ENCODE results near the gene HPN.

Gene HPN

GRCh38 chr19:35080613-35081170, 39.2 kb downstream of the HPN start:
- TF ChIP-seq CTCF (conservative IDR thresholded peaks at IDR 0.05) (no peak), ZFX (IDR thresholded peaks at IDR 0.05) (no peak)
- no peak overlapping the region for H3K27ac ChIP-seq

GRCh38 chr19:35081201-35081600, 39.7 kb downstream of the HPN start:
- TF ChIP-seq CTCF (conservative IDR thresholded peaks at IDR 0.05): no peak
- no peak for TF ChIP-seq ZFX (IDR thresholded peaks at IDR 0.05)
- no peak overlapping the region for H3K27ac ChIP-seq

- H3K27ac ChIP-seq: no peak overlapping the region
- TF ChIP-seq ZFX (IDR thresholded peaks at IDR 0.05) (no peak), CTCF (conservative IDR thresholded peaks at IDR 0.05) (no peak)
Observed at GRCh38 chr19:35083691-35084508, 42.4 kb downstream of the HPN start.

GRCh38 chr19:35084509-35084762, 42.9 kb downstream of the HPN start:
- no peak overlapping the region for H3K27ac ChIP-seq
- TF ChIP-seq ZFX (IDR thresholded peaks at IDR 0.05) (no peak), CTCF (conservative IDR thresholded peaks at IDR 0.05) (no peak)

GRCh38 chr19:35085947-35086346, 44.4 kb downstream of the HPN start:
- no peak for TF ChIP-seq CTCF (conservative IDR thresholded peaks at IDR 0.05)
- TF ChIP-seq ZFX (IDR thresholded peaks at IDR 0.05): no peak
- no peak overlapping the region for H3K27ac ChIP-seq

- no peak overlapping the region for H3K27ac ChIP-seq
- TF ChIP-seq ZFX (IDR thresholded peaks at IDR 0.05): no peak
- no peak for TF ChIP-seq CTCF (conservative IDR thresholded peaks at IDR 0.05)
Observed at GRCh38 chr19:35086455-35086854, 44.9 kb downstream of the HPN start.

- no peak for TF ChIP-seq CTCF (conservative IDR thresholded peaks at IDR 0.05)
- no peak for TF ChIP-seq ZFX (IDR thresholded peaks at IDR 0.05)
- no peak overlapping the region for H3K27ac ChIP-seq
Observed at GRCh38 chr19:35087393-35087792, 45.9 kb downstream of the HPN start.

Measured in C4-2B (cell line).